HepG2 (cell line): ENCODE measurements around the gene ZNF343. TPM values are rescaled to one million over a fixed set of nuclear protein-coding genes. Genes with fewer than 3 reads are reported as not detected.

Experiments used
- ATAC-seq: fragments of 200-7000 bp; cut with Tn5 transposase; 3 replicates; pipeline ENCODE4 v1.9.1; 2020; ENCODE audit warnings: mild to moderate bottlenecking, moderate library complexity
- BruUV-seq: library from RNA; stranded (reverse); fragments of 400-500 nt; replicated peaks from 2 replicates; lab custom pipeline; 2021; lab: Mats Ljungman, UMichigan
- CTCF ChIA-PET: fragments of 300-600 bp; formaldehyde crosslinking; extraction: SDS; loops from one replicate; lab custom pipeline; 2021; ENCODE audit warnings: low total read pairs, inconsistent platforms, low intra/inter-chr PET ratio; lab: Yijun Ruan, JAX
- POLR2A ChIA-PET: fragments of 350-600 bp; sonication (Branson Sonifier 250); formaldehyde crosslinking; loops from one replicate; lab custom pipeline; 2020; ENCODE audit warnings: antibody characterized with exemption, inconsistent platforms; lab: Yijun Ruan, JAX
- DNase-seq: peaks from one replicate; pipeline ENCODE4 v3.0.0-alpha.2; 2015; ENCODE audit warnings: low spot score
- FAIRE-seq: peaks from 3 replicates; lab custom pipeline; 2011; peaks lifted over from hg19 to GRCh38; lab: Jason Lieb, UNC
- H2AFZ ChIP-seq: one replicate; pipeline ENCODE4 v1.6.1; 2011; ENCODE audit warnings: low read length, inconsistent platforms
- H3K27ac ChIP-seq: fragments of 300-600 bp; 3 replicates; pipeline ENCODE4 v1.8.0; 2011; ENCODE audit warnings: mixed run types, mild to moderate bottlenecking, mixed read lengths, low read length, inconsistent platforms; ENCODE audit not compliant: insufficient read depth; ENCODE audit errors: extremely low read length
- H3K27me3 ChIP-seq, 2 experiments: fragments of 200-600 bp in 1 of 2; 2 replicates in 1 of 2; 3 replicates in 1 of 2; pipeline versions ENCODE4 v1.6.0 to v1.8.0; 2011; ENCODE audit warnings: low read length in 2 of 2, mild to moderate bottlenecking in 2 of 2, moderate library complexity in 2 of 2, inconsistent platforms in 1 of 2; ENCODE audit not compliant: insufficient read depth in 2 of 2, control insufficient read depth in 1 of 2
- H3K36me3 ChIP-seq, 2 experiments: fragments of 200-600 bp in 1 of 2; replicated peaks in 1 of 2; 2 replicates in 1 of 2; 3 replicates in 1 of 2; pipeline versions ENCODE4 v1.5.1 to v1.8.0; 2011; ENCODE audit warnings: low read length in 2 of 2, inconsistent platforms in 1 of 2; ENCODE audit not compliant: insufficient read depth in 2 of 2, control insufficient read depth in 1 of 2
- H3K4me1 ChIP-seq: 2 replicates; pipeline ENCODE4 v1.5.1; 2012; ENCODE audit warnings: low read length, inconsistent platforms; ENCODE audit not compliant: insufficient read depth
- H3K4me2 ChIP-seq: 2 replicates; pipeline ENCODE4 v1.6.0; 2011; ENCODE audit warnings: low read depth, low read length, inconsistent platforms
- H3K4me3 ChIP-seq, 3 experiments: fragments of 200-600 bp in 1 of 3; sonication (generic), shearing (Covaris generic) in 1 of 3; replicated peaks in 1 of 3; 2 replicates each; pipeline ENCODE4 v1.5.1; 2011 to 2016; ENCODE audit warnings: low read length in 3 of 3, inconsistent platforms in 2 of 3, low read depth in 2 of 3, mild to moderate bottlenecking in 2 of 3, control low read depth in 1 of 3, mixed read lengths in 1 of 3; ENCODE audit not compliant: insufficient read depth in 1 of 3
- H3K79me2 ChIP-seq: one replicate; pipeline ENCODE4 v1.6.1; 2011; ENCODE audit warnings: low read length, inconsistent platforms; ENCODE audit not compliant: insufficient read depth
- H3K9ac ChIP-seq: 2 replicates; pipeline ENCODE4 v1.6.0; 2011; ENCODE audit warnings: mild to moderate bottlenecking, low read depth, low read length, inconsistent platforms; ENCODE audit not compliant: insufficient read depth
- H3K9me3 ChIP-seq: 2 replicates; pipeline ENCODE4 v1.5.1; 2012; ENCODE audit warnings: mild to moderate bottlenecking, low read length
- H4K20me1 ChIP-seq: 2 replicates; pipeline ENCODE4 v1.6.0; 2011; ENCODE audit warnings: inconsistent platforms, mild to moderate bottlenecking, low read length, moderate library complexity; ENCODE audit not compliant: insufficient read depth
- AGO2 ChIP-seq: fragments of 200-400 bp; formaldehyde crosslinking; optimal IDR thresholded peaks from 2 replicates; pipeline ENCODE3; 2017; ENCODE audit warnings: mild to moderate bottlenecking, low read depth, low read length, moderate library complexity
- ATF1 ChIP-seq: IDR thresholded peaks from 2 replicates; pipeline ENCODE4 v1.6.1; 2016; ENCODE audit warnings: mild to moderate bottlenecking, control low read depth
- BRF2 ChIP-seq: sonication (generic); formaldehyde crosslinking; IDR thresholded peaks from 2 replicates; pipeline ENCODE4 v1.8.1; 2022; ENCODE audit warnings: mild to moderate bottlenecking, missing genetic modification reagents
- MATR3 ChIP-seq: sonication (generic); formaldehyde crosslinking; IDR thresholded peaks from 2 replicates; pipeline ENCODE4 v1.4.0; 2020; ENCODE audit warnings: missing genetic modification reagents
- NFIC ChIP-seq: IDR thresholded peaks from 2 replicates; pipeline ENCODE4 v1.6.1; 2012; ENCODE audit warnings: mild to moderate bottlenecking, low read length, inconsistent platforms
- NFYB ChIP-seq: sonication (generic); formaldehyde crosslinking; IDR thresholded peaks from 2 replicates; pipeline ENCODE4 v1.4.0; 2020; ENCODE audit warnings: missing genetic modification reagents
- NKX3-1 ChIP-seq: sonication (generic); formaldehyde crosslinking; IDR thresholded peaks from 2 replicates; pipeline ENCODE4 v1.5.0; 2020; ENCODE audit warnings: missing genetic modification reagents
- PAF1 ChIP-seq: IDR thresholded peaks from 2 replicates; pipeline ENCODE4 v1.6.1; 2016; ENCODE audit warnings: missing genetic modification reagents, missing compliant biosample characterization
- POLR2A ChIP-seq, 2 experiments: IDR thresholded peaks; 2 replicates each; pipeline ENCODE4 v1.6.1; 2011; ENCODE audit warnings: low read depth in 2 of 2, low read length in 2 of 2, mild to moderate bottlenecking in 1 of 2, moderate library complexity in 1 of 2; ENCODE audit not compliant: insufficient read depth in 1 of 2
- POLR2AphosphoS2 ChIP-seq: IDR thresholded peaks from 2 replicates; pipeline ENCODE4 v1.6.1; 2011; ENCODE audit warnings: low read depth, low read length, improper control_type of control experiment
- POLR2AphosphoS5 ChIP-seq: IDR thresholded peaks from 2 replicates; pipeline ENCODE4 v1.6.1; 2012; ENCODE audit warnings: low read depth, low read length
- POLR2G ChIP-seq: fragments of 200-400 bp; formaldehyde crosslinking; IDR thresholded peaks from 2 replicates; pipeline ENCODE4 v1.6.1; 2018; ENCODE audit warnings: mild to moderate bottlenecking, low read depth, low read length, moderate library complexity
- RBFOX2 ChIP-seq: fragments of 200-400 bp; formaldehyde crosslinking; IDR thresholded peaks from 2 replicates; pipeline ENCODE4 v1.6.1; 2017; ENCODE audit warnings: low read depth, mild to moderate bottlenecking, low read length
- TARDBP ChIP-seq: sonication (generic); formaldehyde crosslinking; IDR thresholded peaks from 2 replicates; pipeline ENCODE4 v1.8.0; 2022; ENCODE audit warnings: mild to moderate bottlenecking, missing genetic modification reagents
- WGBS: methylation state at CpG from one replicate; pipeline ENCODE4 v1.1.6; 2017; ENCODE audit warnings: low lambda C conversion rate; 5-methylcytosine and 5-hydroxymethylcytosine counted together
- in situ Hi-C: cut with HindIII; loops from 2 replicates; pipeline ENCODE4 v1.10.0; 2017; ENCODE audit warnings: low pct_unique_long_range_greater_than_20kb; ENCODE audit not compliant: extremely low pct_ligation_motif_present
- intact Hi-C: fragments of 100-400 bp; cut with micrococcal nuclease; formaldehyde crosslinking; loops from one replicate; pipeline ENCODE4 v1.10.0; 2022; ENCODE audit not compliant: unreplicated experiment
- polyA plus RNA-seq, 8 experiments: library from polyadenylated mRNA; depleted of rRNA in 3 of 8; stranded (reverse) in 7 of 8; unstranded in 1 of 8; fragments of >200 nt; fragmentation: Illumina TruSeq in 4 of 8; extraction: Trizol in 4 of 8; gene quantifications; 2 replicates each; pipeline versions ENCODE4 v1.2.1 to v1.2.3, GENCODE V29; 2011 to 2016; ENCODE audit warnings: low read depth in 4 of 8, missing spikeins in 1 of 8, mixed read lengths in 1 of 8; ENCODE audit not compliant: insufficient read depth in 1 of 8
- total RNA-seq, 5 experiments: library from RNA; depleted of rRNA; stranded (reverse); fragments of >200 nt; fragmentation: Illumina TruSeq; extraction: Trizol; gene quantifications; 2 replicates each; pipeline ENCODE4 v1.2.3, GENCODE V29; 2016; ENCODE audit warnings: low read depth in 1 of 5
- TF ChIP-seq, protein P1 (sequence below): sonication (generic); formaldehyde crosslinking; IDR thresholded peaks from 2 replicates; pipeline ENCODE4 v1.5.1; 2020; ENCODE audit warnings: missing genetic modification reagents, mild to moderate bottlenecking, borderline replicate concordance

The ZNF343 gene
- total and polyA plus RNA-seq, 2 of the 13 experiments (the other 11 are each of a cell fraction or from before 2014, with no cell fraction given): 16.4 to 22.1 TPM

DNA sequence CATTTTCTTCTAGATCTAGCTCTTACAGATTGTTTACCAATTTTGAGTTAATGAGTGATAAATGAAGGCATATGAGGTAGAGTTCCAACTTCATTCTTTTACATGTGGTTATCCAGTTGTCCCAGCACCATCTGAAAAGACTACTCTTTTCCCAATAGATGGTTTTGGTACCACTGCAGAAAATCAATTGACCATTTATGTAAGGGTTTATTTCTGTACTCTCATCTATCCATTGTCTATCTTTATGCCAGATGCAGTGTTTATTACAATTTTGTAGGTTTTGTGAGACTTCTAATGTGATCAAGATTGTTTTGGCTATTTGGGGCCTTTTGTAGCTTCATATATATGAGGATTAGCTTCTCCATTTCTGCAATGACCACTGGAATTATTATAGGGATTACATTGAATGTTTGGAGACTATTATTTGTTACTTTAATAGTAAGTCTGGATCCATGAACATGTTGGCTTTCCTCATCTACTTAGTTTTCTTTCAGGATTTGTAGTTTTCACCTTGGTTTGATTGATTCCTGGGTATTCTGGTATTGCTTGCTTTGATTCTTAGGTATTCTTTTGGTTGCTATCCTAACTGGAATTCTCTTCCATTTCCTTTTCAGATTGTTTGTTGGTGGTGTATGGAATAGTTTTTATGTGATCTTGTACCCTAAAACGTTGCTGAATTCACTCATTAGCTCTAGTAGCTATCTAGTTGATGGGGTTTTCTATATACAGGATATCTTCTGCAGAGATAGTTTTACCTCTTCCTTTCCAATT lies 48.5 kb downstream of the ZNF343 start:
- Histone ChIP-seq H3K4me2 (no peak overlapping the region), H4K20me1 (peaks cover 18% of the 10 kb centered on the region), H3K79me2 (peaks cover 4% of the 10 kb centered on the region), H3K9ac (no peak overlapping the region), H3K4me3 (no peak overlapping the region), H3K4me1 (peaks cover 11% of the 10 kb centered on the region; the same call in 1 of the 2 replicates), H3K36me3 (peaks cover 32 to 59% of the 10 kb centered on the region in 2 experiments), H3K27ac (no peak overlapping the region), H3K27me3 (no peaks in the 10 kb centered on the region), H3K9me3 (no peaks in the 10 kb centered on the region), H2AFZ (no peak overlapping the region)
- TF ChIP-seq NKX3-1 (CRISPR knock-in tag) (peak; percentile 28; the same call in 1 of the 2 replicates), POLR2G (peak; percentile 36; the same call in 1 of the 2 replicates), POLR2A (IDR thresholded peaks at IDR 0.05; ENCODE audit: insufficient read depth in 1 of 2, low read depth in 2 of 2, low read length in 2 of 2) (0 out of 4 replicates have a peak, but pooled peaks of 1 of the 2 experiments have one; percentile 21), ATF1 (CRISPR knock-in tag) (0 out of 2 replicates have a peak, but pooled peaks have one; percentile 14), PAF1 (peak; percentile 45; the same call in 1 of the 2 replicates), POLR2AphosphoS2 (peak; percentile 61), RBFOX2 (0 out of 2 replicates have a peak, but pooled peaks have one; percentile 45), BRF2 (0 out of 2 replicates have a peak, but pooled peaks have one; percentile 30), TARDBP (CRISPR knock-in tag) (no peak), AGO2 (peak; percentile 36), POLR2AphosphoS5 (peak; percentile 50; the same call in 1 of the 2 replicates), NFIC (0 out of 2 replicates have a peak, but pooled peaks have one; percentile 15), MATR3 (CRISPR knock-in tag) (no peak), NFYB (CRISPR knock-in tag) (no peak)
- TF ChIP-seq, protein P1, sequence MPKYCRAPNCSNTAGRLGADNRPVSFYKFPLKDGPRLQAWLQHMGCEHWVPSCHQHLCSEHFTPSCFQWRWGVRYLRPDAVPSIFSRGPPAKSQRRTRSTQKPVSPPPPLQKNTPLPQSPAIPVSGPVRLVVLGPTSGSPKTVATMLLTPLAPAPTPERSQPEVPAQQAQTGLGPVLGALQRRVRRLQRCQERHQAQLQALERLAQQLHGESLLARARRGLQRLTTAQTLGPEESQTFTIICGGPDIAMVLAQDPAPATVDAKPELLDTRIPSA (CRISPR knock-in tag): no peak
- ChIA-PET CTCF (no interaction called here), POLR2A (interaction anchor here (1.7 to 3.7 kb wide), 2 partner anchors 9 to 16 kb away, joined by 8 to 32 read pairs; partner anchors contain the start of gene SNRPB)
- TSS peak; percentile 10 for BruUV-seq
- DNase-seq: no peak
- 88% methylated on average over 1 of the region's 1 CpG for WGBS
- ATAC-seq: no peak
- in situ Hi-C loops: no loop called here
- intact Hi-C loops: no loop called here
- no peak for FAIRE-seq
